Glutamatergic neuron (in vitro differentiated cells): ENCODE results near the gene TMEM108. TPM values are rescaled to one million over a fixed set of nuclear protein-coding genes. Genes with fewer than 3 reads are reported as not detected.

Experiments used
- DNase-seq: peaks from one replicate; pipeline ENCODE4 v3.0.0; 2022
- H3K27ac Mint-ChIP-seq: one replicate; pipeline ENCODE4 v1.8.0; 2020; ENCODE audit warnings: mild to moderate bottlenecking, mixed read lengths, inconsistent platforms; ENCODE audit not compliant: unreplicated experiment
- H3K27me3 Mint-ChIP-seq: one replicate; pipeline ENCODE4 v1.8.0; 2020; ENCODE audit warnings: mild to moderate bottlenecking, moderate library complexity, mixed read lengths, inconsistent platforms; ENCODE audit not compliant: unreplicated experiment
- H3K36me3 Mint-ChIP-seq: one replicate; pipeline ENCODE4 v1.8.0; 2020; ENCODE audit warnings: mild to moderate bottlenecking, mixed read lengths, inconsistent platforms; ENCODE audit not compliant: unreplicated experiment
- H3K4me1 Mint-ChIP-seq: one replicate; pipeline ENCODE4 v1.8.0; 2020; ENCODE audit warnings: mild to moderate bottlenecking, low read depth, mixed read lengths, inconsistent platforms; ENCODE audit not compliant: unreplicated experiment
- H3K4me3 Mint-ChIP-seq: one replicate; pipeline ENCODE4 v1.8.0; 2020; ENCODE audit warnings: mild to moderate bottlenecking, mixed read lengths, inconsistent platforms; ENCODE audit not compliant: unreplicated experiment
- H3K9me3 Mint-ChIP-seq: one replicate; pipeline ENCODE4 v1.8.0; 2020; ENCODE audit warnings: mild to moderate bottlenecking, moderate library complexity, mixed read lengths, inconsistent platforms; ENCODE audit not compliant: unreplicated experiment
- CTCF ChIP-seq: fragments of 200-600 bp; sonication (generic); IDR thresholded peaks from one replicate; pipeline ENCODE4 v1.5.0; 2021; ENCODE audit not compliant: partially characterized antibody, unreplicated experiment
- total RNA-seq: library from RNA; stranded (reverse); fragmentation: NEBNext Ultra II Directional; extraction: Animal tissue kit (Norgen Biotek cat#: 25700); gene quantifications from one replicate; pipeline ENCODE4 v1.2.1, GENCODE V29; 2021; ENCODE audit not compliant: unreplicated experiment

The TMEM108 gene
- total RNA-seq, 1 donor from 2014 or later = 9.0 TPM

- H3K9me3 Mint-ChIP-seq = no peaks in the 10 kb centered on the region
- H3K27me3 Mint-ChIP-seq = peaks cover 2% of the 10 kb centered on the region
- no peak for DNase-seq
- H3K4me1 Mint-ChIP-seq = no peaks in the 10 kb centered on the region
- no peak overlapping the region for H3K4me3 Mint-ChIP-seq
- H3K27ac Mint-ChIP-seq = no peak overlapping the region
- no peaks in the 10 kb centered on the region for H3K36me3 Mint-ChIP-seq
- TF ChIP-seq CTCF = no peak
These were observed 15.3 kb downstream of the TMEM108 start for GRCh38 chr3:133053532-133053931.

GRCh38 chr3:133054586-133054985 is 16.4 kb downstream of the TMEM108 start:
- DNase-seq = no peak
- no peak for TF ChIP-seq CTCF
- Mint-ChIP-seq H3K27me3 (peaks cover 2% of the 10 kb centered on the region), H3K4me1 (no peaks in the 10 kb centered on the region), H3K4me3 (no peak overlapping the region), H3K9me3 (no peaks in the 10 kb centered on the region), H3K36me3 (no peaks in the 10 kb centered on the region), H3K27ac (no peak overlapping the region)

- H3K9me3 Mint-ChIP-seq = no peaks in the 10 kb centered on the region
- TF ChIP-seq CTCF = no peak
- peaks cover 2% of the 10 kb centered on the region for H3K27me3 Mint-ChIP-seq
- no peaks in the 10 kb centered on the region for H3K4me1 Mint-ChIP-seq
- no peak for DNase-seq
- no peak overlapping the region for H3K27ac Mint-ChIP-seq
- H3K36me3 Mint-ChIP-seq = no peaks in the 10 kb centered on the region
- no peak overlapping the region for H3K4me3 Mint-ChIP-seq
These were observed 17.1 kb downstream of the TMEM108 start for GRCh38 chr3:133055339-133055738.

- no peaks in the 10 kb centered on the region for H3K9me3 Mint-ChIP-seq
- TF ChIP-seq CTCF = no peak
- no peak overlapping the region for H3K27ac Mint-ChIP-seq
- H3K27me3 Mint-ChIP-seq = peaks cover 2% of the 10 kb centered on the region
- no peaks in the 10 kb centered on the region for H3K4me1 Mint-ChIP-seq
- no peaks in the 10 kb centered on the region for H3K36me3 Mint-ChIP-seq
- DNase-seq = no peak
- H3K4me3 Mint-ChIP-seq = no peak overlapping the region
These were observed 20.1 kb downstream of the TMEM108 start for GRCh38 chr3:133058243-133058642.

GRCh38 chr3:133058831-133059230 is 20.6 kb downstream of the TMEM108 start:
- Mint-ChIP-seq H3K4me3 (no peak overlapping the region), H3K4me1 (no peaks in the 10 kb centered on the region), H3K27ac (no peak overlapping the region), H3K36me3 (no peaks in the 10 kb centered on the region), H3K9me3 (no peaks in the 10 kb centered on the region), H3K27me3 (peaks cover 4% of the 10 kb centered on the region)
- no peak for DNase-seq
- TF ChIP-seq CTCF = no peak
